ENCODE measurements around the gene PDE12. TPM values are rescaled to one million over a fixed set of nuclear protein-coding genes. Genes with fewer than 3 reads are reported as not detected.

Gene PDE12, protein sequence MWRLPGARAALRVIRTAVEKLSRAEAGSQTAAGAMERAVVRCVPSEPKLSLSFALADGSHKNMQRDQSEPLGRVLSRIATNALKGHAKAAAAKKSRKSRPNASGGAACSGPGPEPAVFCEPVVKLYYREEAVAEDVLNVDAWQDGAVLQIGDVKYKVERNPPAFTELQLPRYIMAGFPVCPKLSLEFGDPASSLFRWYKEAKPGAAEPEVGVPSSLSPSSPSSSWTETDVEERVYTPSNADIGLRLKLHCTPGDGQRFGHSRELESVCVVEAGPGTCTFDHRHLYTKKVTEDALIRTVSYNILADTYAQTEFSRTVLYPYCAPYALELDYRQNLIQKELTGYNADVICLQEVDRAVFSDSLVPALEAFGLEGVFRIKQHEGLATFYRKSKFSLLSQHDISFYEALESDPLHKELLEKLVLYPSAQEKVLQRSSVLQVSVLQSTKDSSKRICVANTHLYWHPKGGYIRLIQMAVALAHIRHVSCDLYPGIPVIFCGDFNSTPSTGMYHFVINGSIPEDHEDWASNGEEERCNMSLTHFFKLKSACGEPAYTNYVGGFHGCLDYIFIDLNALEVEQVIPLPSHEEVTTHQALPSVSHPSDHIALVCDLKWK
- 10 to 100 TPM; 23.8 to 24.9 TPM for total RNA-seq
- polyA plus RNA-seq: 10 to 100 TPM; 12.9 to 19.8 TPM

DNA sequence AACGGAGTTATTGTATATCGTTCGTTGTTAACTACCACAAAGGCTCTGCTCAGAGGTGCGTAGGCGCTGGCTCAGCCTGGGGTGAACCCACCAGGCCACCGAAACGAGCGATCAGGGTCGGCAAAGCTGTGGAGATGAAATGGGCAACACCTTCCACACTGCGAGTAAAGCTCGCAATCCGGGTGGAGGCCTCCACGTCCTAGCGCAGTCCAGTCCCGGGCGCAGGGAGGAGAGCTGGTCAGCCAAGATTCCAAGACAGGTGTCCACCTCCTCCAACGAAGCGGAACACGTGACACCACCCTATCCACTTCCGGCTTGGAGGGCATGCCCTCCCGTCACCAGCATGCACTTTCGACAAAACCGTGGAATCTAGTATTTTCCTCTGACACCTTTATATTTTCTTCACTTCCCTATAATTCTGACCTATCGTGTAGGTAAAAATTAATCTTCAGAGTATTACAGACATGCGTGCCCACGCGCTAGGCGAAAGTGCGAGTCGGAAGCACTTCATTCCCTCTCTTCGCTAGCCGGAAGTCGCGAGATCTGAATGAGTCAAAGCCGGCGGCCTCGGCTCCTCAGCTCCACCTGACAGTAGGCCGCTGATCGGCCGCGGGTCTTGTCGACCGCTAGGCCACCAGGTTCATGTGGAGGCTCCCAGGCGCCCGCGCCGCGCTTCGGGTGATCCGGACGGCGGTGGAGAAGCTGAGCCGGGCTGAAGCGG lies at the start of gene PDE12:
PDE12 (plus strand) TSS at position 537 of the 721 bp plus-strand sequence; CDS start at position 643, 106 bp downstream.
- Mint-ChIP-seq H3K9me3 (peaks cover 0 to 2% (median 0%) of the 10 kb centered on the region in 8 donors), H3K27ac (peak within 1 kb of the TSS; percentile 97 to 100 (median 99)), H3K4me3 (peak within 1 kb of the TSS; percentile 92 to 100 (median 96)), H3K27me3 (no peaks in the 10 kb centered on the region), H3K36me3 (peaks cover 12 to 36% of the 10 kb centered on the region in 2 donors), H3K4me1 (peaks cover 24 to 57% (median 36%) of the 10 kb centered on the region in 4 donors)
- intact Hi-C loops (cut with micrococcal nuclease): loop anchor here (1.0 to 2.0 kb wide), 4 partner anchors 41 to 201 kb away; partner anchors contain the start of genes ARF4, DENND6A and SLMAP
- POLR2A ChIA-PET (ENCODE audit: partially characterized antibody): interaction anchor here (0.6 to 5.1 kb wide), 21 partner anchors 11 to 999 kb away, joined by 3 to 169 read pairs (median 5); partner anchors contain the start of genes APPL1, ARF4, CCDC66 and DENND6A
- peak; percentile 82 to 87 (median 83) for DNase-seq
- no peaks in the 10 kb centered on the region for H3K9me3 ChIP-seq (ENCODE audit: control insufficient read depth in 1 of 2, low read length in 2 of 2)
- CTCF ChIA-PET (ENCODE audit: partially characterized antibody): interaction anchor here (1.0 to 1.1 kb wide), 3 partner anchors 41 to 200 kb away, joined by 3 to 8 read pairs (median 3); partner anchors contain the start of genes ARF4 and SLMAP
- H3K27me3 ChIP-seq (ENCODE audit: insufficient read depth, low read length): no peaks in the 10 kb centered on the region
- peak within 1 kb of the TSS; percentile 89 for H3K27ac ChIP-seq (ENCODE audit: low read depth, low read length)
- H3K4me3 ChIP-seq (ENCODE audit: low read length in 2 of 2): peak within 1 kb of the TSS; percentile 85 to 89
- H3K4me1 ChIP-seq (ENCODE audit: insufficient read depth, low read length): peaks cover 43% of the 10 kb centered on the region
- H3K36me3 ChIP-seq (ENCODE audit: insufficient read depth, low read length): peaks cover 9% of the 10 kb centered on the region

GRCh38 chr3:57512166-57512565 lies 43.9 kb upstream of the PDE12 start:
- no peak for DNase-seq
- ChIA-PET CTCF (ENCODE audit: partially characterized antibody) (no interaction called here), POLR2A (ENCODE audit: partially characterized antibody) (no interaction called here)
- Histone ChIP-seq H3K4me1 (ENCODE audit: insufficient read depth, low read length) (no peaks in the 10 kb centered on the region), H3K27me3 (ENCODE audit: insufficient read depth, low read length) (peaks cover 5% of the 10 kb centered on the region), H3K27ac (ENCODE audit: low read depth, low read length) (no peak overlapping the region), H3K36me3 (ENCODE audit: insufficient read depth, low read length) (no peaks in the 10 kb centered on the region), H3K9me3 (ENCODE audit: control insufficient read depth in 1 of 2, low read length in 2 of 2) (no peaks in the 10 kb centered on the region), H3K4me3 (ENCODE audit: low read length in 2 of 2) (no peak overlapping the region)
- H3K9me3 Mint-ChIP-seq: peaks cover 0 to 4% (median 0%) of the 10 kb centered on the region in 8 donors
- no peak overlapping the region for H3K4me3 Mint-ChIP-seq
- no peak overlapping the region for H3K27ac Mint-ChIP-seq
- H3K36me3 Mint-ChIP-seq: no peaks in the 10 kb centered on the region
- peaks cover 8% of the 10 kb centered on the region in 2 donors for H3K27me3 Mint-ChIP-seq
- intact Hi-C loops (cut with micrococcal nuclease): no loop called here
- H3K4me1 Mint-ChIP-seq: no peaks in the 10 kb centered on the region

DNA sequence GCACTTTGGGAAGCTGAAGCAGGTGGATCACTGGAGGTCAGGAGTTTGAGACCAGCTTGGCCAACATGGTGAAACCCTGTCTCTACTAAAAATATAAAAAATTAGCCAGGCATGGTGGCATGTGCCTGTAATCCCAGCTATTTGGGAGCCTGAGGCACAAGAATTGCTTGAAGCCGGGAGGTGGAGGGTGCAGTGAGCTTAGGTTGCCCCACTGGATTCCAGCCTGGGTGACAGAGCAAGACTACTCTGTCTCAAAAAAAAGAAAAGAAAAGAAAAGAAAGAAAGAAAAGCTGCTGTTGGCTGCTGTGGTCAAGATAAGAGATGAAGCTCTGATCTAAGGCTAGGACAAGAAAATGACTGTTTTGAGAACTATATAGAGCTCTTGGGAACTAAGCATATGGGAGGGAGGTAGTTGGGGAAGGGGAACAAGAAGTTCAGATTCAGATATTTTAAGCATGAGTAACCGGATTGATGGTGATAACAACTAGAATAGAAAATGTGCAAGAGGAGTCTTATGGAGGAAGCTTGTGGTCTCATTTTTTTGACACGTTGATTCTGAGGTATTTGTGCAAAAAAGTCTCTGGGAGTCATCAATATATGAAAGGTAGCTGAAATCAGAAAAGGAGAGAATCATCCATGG lies 37.7 kb upstream of the PDE12 start:
- intact Hi-C loops (cut with micrococcal nuclease): no loop called here
- CTCF ChIA-PET (ENCODE audit: partially characterized antibody): no interaction called here
- Mint-ChIP-seq H3K27ac (no peak overlapping the region), H3K4me3 (no peak overlapping the region), H3K36me3 (no peaks in the 10 kb centered on the region), H3K4me1 (peaks cover 0 to 3% (median 0%) of the 10 kb centered on the region in 4 donors), H3K27me3 (peaks cover 2 to 6% of the 10 kb centered on the region in 2 donors), H3K9me3 (no peaks in the 10 kb centered on the region)
- Histone ChIP-seq H3K4me3 (ENCODE audit: low read length in 2 of 2) (no peak overlapping the region), H3K27ac (ENCODE audit: low read depth, low read length) (no peak overlapping the region), H3K27me3 (ENCODE audit: insufficient read depth, low read length) (no peaks in the 10 kb centered on the region), H3K4me1 (ENCODE audit: insufficient read depth, low read length) (no peaks in the 10 kb centered on the region), H3K36me3 (ENCODE audit: insufficient read depth, low read length) (no peaks in the 10 kb centered on the region), H3K9me3 (ENCODE audit: control insufficient read depth in 1 of 2, low read length in 2 of 2) (no peaks in the 10 kb centered on the region)
- POLR2A ChIA-PET (ENCODE audit: partially characterized antibody): no interaction called here
- no peak for DNase-seq

GRCh38 chr3:57530071-57530608 lies 25.9 kb upstream of the PDE12 start:
- H3K9me3 ChIP-seq (ENCODE audit: control insufficient read depth in 1 of 2, low read length in 2 of 2): no peaks in the 10 kb centered on the region
- no peaks in the 10 kb centered on the region for H3K36me3 Mint-ChIP-seq
- H3K27ac Mint-ChIP-seq: no peak overlapping the region
- no peak overlapping the region for H3K4me3 Mint-ChIP-seq
- H3K27me3 Mint-ChIP-seq: no peaks in the 10 kb centered on the region
- no peak overlapping the region for H3K4me3 ChIP-seq (ENCODE audit: low read length in 2 of 2)
- CTCF ChIA-PET (ENCODE audit: partially characterized antibody): no interaction called here
- no peak for DNase-seq
- intact Hi-C loops (cut with micrococcal nuclease): no loop called here
- peaks cover 0 to 2% (median 0%) of the 10 kb centered on the region in 8 donors for H3K9me3 Mint-ChIP-seq
- H3K27me3 ChIP-seq (ENCODE audit: insufficient read depth, low read length): no peaks in the 10 kb centered on the region
- POLR2A ChIA-PET (ENCODE audit: partially characterized antibody): no interaction called here
- H3K4me1 Mint-ChIP-seq: no peaks in the 10 kb centered on the region
- no peaks in the 10 kb centered on the region for H3K36me3 ChIP-seq (ENCODE audit: insufficient read depth, low read length)
- H3K27ac ChIP-seq (ENCODE audit: low read depth, low read length): no peak overlapping the region
- no peaks in the 10 kb centered on the region for H3K4me1 ChIP-seq (ENCODE audit: insufficient read depth, low read length)

- peaks cover 0 to 3% of the 10 kb centered on the region in 2 donors for H3K36me3 Mint-ChIP-seq
- ChIA-PET POLR2A (ENCODE audit: partially characterized antibody) (interaction anchor here (1.4 kb wide), 1 partner anchor 17 kb away, joined by 9 read pairs; the partner anchor contains the start of gene PDE12), CTCF (ENCODE audit: partially characterized antibody) (no interaction called here)
- no peaks in the 10 kb centered on the region for H3K4me1 ChIP-seq (ENCODE audit: insufficient read depth, low read length)
- no peak overlapping the region for H3K27ac ChIP-seq (ENCODE audit: low read depth, low read length)
- H3K27me3 Mint-ChIP-seq: peaks cover 0 to 2% of the 10 kb centered on the region in 2 donors
- H3K9me3 ChIP-seq (ENCODE audit: control insufficient read depth in 1 of 2, low read length in 2 of 2): no peaks in the 10 kb centered on the region
- no peaks in the 10 kb centered on the region for H3K36me3 ChIP-seq (ENCODE audit: insufficient read depth, low read length)
- H3K4me1 Mint-ChIP-seq: no peaks in the 10 kb centered on the region
- H3K27ac Mint-ChIP-seq: no peak overlapping the region
- intact Hi-C loops (cut with micrococcal nuclease): no loop called here
- peaks cover 0 to 5% (median 0%) of the 10 kb centered on the region in 8 donors for H3K9me3 Mint-ChIP-seq
- no peaks in the 10 kb centered on the region for H3K27me3 ChIP-seq (ENCODE audit: insufficient read depth, low read length)
- no peak for DNase-seq
- no peak overlapping the region for H3K4me3 ChIP-seq (ENCODE audit: low read length in 2 of 2)
- H3K4me3 Mint-ChIP-seq: no peak overlapping the region
Observed at GRCh38 chr3:57538465-57538864, 17.6 kb upstream of the PDE12 start.

DNA sequence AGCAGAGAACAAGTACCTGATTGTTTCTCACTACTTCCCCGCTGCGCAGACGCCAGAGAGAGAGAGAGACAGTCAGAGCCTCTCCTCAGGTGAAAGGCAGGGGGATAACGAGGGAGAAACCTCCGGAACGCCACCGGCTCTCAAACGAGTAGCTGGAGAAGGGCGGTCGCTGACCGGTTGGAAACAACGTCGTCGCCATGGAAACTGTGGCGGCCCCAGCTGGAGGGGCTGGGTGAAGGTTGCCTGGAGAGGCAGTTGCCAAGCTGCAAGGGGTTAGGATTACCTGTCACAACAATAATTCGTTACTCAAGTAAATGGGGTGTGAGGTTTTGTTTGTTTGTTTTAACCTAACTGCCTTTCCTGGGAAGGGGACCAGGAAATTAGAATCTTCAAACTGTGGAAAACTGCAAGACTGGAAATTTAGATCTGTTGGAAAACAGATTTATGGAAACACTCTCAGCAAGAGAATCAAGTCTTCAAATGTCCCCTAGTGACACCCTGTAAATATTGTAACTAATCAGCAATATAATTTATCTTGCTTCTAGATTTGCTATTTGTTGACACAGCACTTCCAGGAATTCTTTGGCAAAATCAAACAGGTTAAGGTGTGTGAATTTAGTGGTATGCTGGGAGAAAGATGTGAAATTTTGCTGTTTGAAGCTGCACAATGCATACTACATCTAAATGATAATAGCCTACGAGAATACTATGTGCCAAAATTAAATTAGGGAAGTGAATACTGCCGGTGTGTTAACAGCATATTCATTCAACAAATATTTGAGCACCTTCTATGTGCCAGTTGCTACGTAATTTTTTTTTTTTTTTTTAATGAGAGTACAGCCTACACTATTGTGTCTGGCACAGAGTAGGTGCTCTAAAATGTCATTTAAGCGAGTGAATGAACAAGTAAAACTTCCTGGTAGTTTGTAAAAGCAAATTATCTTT lies 11.6 kb upstream of the PDE12 start, which contains the start of gene DNAH12:
DNAH12 (minus strand) TSS at position 164 of the 945 bp plus-strand sequence. CDS start 1,474 bp downstream, outside the sequence.
- intact Hi-C loops (cut with micrococcal nuclease): no loop called here
- POLR2A ChIA-PET (ENCODE audit: partially characterized antibody): no interaction called here
- no peak within 1 kb of the TSS for H3K27ac Mint-ChIP-seq

More for the DNA sequence above, 11.6 kb upstream of the PDE12 start, which contains the start of gene DNAH12:
- no peak within 1 kb of the TSS for H3K4me3 ChIP-seq (ENCODE audit: low read length in 2 of 2)
- Mint-ChIP-seq H3K36me3 (peaks cover 0 to 3% of the 10 kb centered on the region in 2 donors), H3K4me3 (peak within 1 kb of the TSS in 2 of 8 donors; percentile 26 to 34), H3K4me1 (peaks cover 0 to 4% (median 0%) of the 10 kb centered on the region in 4 donors), H3K27me3 (peaks cover 0 to 4% of the 10 kb centered on the region in 2 donors), H3K9me3 (no peaks in the 10 kb centered on the region)
- no peaks in the 10 kb centered on the region for H3K36me3 ChIP-seq (ENCODE audit: insufficient read depth, low read length)
- H3K4me1 ChIP-seq (ENCODE audit: insufficient read depth, low read length): no peaks in the 10 kb centered on the region
- no peak for DNase-seq
- no peak within 1 kb of the TSS for H3K27ac ChIP-seq (ENCODE audit: low read depth, low read length)
- H3K27me3 ChIP-seq (ENCODE audit: insufficient read depth, low read length): no peaks in the 10 kb centered on the region
- CTCF ChIA-PET (ENCODE audit: partially characterized antibody): no interaction called here
- H3K9me3 ChIP-seq (ENCODE audit: control insufficient read depth in 1 of 2, low read length in 2 of 2): no peaks in the 10 kb centered on the region

Data from CD4-positive, alpha-beta memory T cell (primary cell).